ENCODE results near the gene DNAJA4. TPM values are rescaled to one million over a fixed set of nuclear protein-coding genes. Genes with fewer than 3 reads are reported as not detected.

The DNAJA4 gene
- total and polyA plus RNA-seq, 12 donors: 40.0 to 226 (median 150) TPM

- Histone ChIP-seq H3K4me3 (no peak overlapping the region), H3K36me3 (peaks cover 0 to 100% (median 65%) of the 10 kb centered on the region in 9 donors), H3K27ac (no peak overlapping the region), H3K9me3 (no peaks in the 10 kb centered on the region), H3K4me1 (no peaks in the 10 kb centered on the region), H3K27me3 (no peaks in the 10 kb centered on the region)
- 76 to 85% methylated on average over 4 of the region's 4 CpGs for WGBS, 2 donors
- DNase-seq: no peak
- TF ChIP-seq, protein P1, sequence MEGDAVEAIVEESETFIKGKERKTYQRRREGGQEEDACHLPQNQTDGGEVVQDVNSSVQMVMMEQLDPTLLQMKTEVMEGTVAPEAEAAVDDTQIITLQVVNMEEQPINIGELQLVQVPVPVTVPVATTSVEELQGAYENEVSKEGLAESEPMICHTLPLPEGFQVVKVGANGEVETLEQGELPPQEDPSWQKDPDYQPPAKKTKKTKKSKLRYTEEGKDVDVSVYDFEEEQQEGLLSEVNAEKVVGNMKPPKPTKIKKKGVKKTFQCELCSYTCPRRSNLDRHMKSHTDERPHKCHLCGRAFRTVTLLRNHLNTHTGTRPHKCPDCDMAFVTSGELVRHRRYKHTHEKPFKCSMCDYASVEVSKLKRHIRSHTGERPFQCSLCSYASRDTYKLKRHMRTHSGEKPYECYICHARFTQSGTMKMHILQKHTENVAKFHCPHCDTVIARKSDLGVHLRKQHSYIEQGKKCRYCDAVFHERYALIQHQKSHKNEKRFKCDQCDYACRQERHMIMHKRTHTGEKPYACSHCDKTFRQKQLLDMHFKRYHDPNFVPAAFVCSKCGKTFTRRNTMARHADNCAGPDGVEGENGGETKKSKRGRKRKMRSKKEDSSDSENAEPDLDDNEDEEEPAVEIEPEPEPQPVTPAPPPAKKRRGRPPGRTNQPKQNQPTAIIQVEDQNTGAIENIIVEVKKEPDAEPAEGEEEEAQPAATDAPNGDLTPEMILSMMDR (IDR thresholded peaks at IDR 0.05): peak in 1 of 9 donors; percentile 9
- ATAC-seq: peak in 1 of 8 donors; percentile 23
- intact Hi-C loops (cut with DNase I): no loop called here
Measured at GRCh38 chr15:78284758-78285157, 20.4 kb downstream of the DNAJA4 start.

DNA sequence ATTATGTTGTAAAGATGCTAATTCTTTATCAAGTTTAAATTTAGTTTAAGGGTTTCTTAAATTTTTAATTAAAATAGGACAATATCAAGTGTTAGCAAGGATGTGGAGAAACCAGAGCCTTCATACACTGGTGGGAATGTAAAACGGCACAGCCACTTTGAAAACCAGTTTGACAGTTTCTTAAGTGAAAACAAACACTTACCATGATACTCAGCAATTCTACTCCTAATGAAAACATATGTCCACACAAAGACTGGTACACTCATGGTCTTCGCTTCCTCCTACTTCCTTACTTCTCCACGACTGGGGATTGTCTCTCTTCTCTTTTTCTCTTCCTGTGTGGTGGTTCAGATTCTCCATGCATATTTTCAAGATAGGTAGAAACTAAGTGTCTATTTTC is 25.9 kb downstream of the DNAJA4 start:
- WGBS, 2 donors: 85 to 87% methylated on average over 3 of the region's 3 CpGs

GRCh38 chr15:78291052-78291451 is 26.7 kb downstream of the DNAJA4 start:
- intact Hi-C loops (cut with DNase I): no loop called here
- Histone ChIP-seq H3K4me3 (no peak overlapping the region), H3K27me3 (no peaks in the 10 kb centered on the region), H3K9me3 (no peaks in the 10 kb centered on the region), H3K36me3 (peaks cover 0 to 95% (median 25%) of the 10 kb centered on the region in 9 donors), H3K4me1 (peaks cover 0 to 7% (median 0%) of the 10 kb centered on the region in 9 donors), H3K27ac (no peak overlapping the region)
- WGBS, 2 donors: 49 to 77% methylated on average over 2 of the region's 2 CpGs
- ATAC-seq (no peak), DNase-seq (no peak)
- TF ChIP-seq, protein P1 (IDR thresholded peaks at IDR 0.05): no peak

More for the DNA sequence above, 25.9 kb downstream of the DNAJA4 start:
- H3K36me3 ChIP-seq: peaks cover 0 to 98% (median 28%) of the 10 kb centered on the region in 9 donors
- no peaks in the 10 kb centered on the region for H3K27me3 ChIP-seq
- TF ChIP-seq, protein P1 (IDR thresholded peaks at IDR 0.05): no peak
- no peaks in the 10 kb centered on the region for H3K9me3 ChIP-seq
- no peak for DNase-seq
- intact Hi-C loops (cut with DNase I): no loop called here
- H3K27ac ChIP-seq: no peak overlapping the region
- peaks cover 0 to 7% (median 0%) of the 10 kb centered on the region in 9 donors for H3K4me1 ChIP-seq
- ATAC-seq: no peak
- no peak overlapping the region for H3K4me3 ChIP-seq

DNA sequence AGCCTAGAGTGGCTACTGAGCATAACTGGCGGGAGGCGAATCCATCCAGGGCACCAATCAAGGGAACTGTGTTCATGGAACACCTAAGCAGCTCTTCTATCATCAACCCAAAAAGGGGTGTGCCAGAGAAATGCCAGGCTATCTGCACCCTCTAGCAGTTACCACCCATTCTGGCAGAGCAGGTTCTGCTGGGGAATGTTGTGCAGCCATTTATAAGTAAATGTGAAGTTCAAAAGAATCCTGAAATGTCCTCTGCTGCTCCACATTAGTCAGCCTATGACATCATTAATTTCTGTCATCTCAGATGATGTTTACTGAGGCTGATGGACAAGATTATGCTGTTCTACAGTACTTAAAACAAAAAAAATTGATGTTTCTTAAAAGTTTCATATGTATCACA is 27.3 kb downstream of the DNAJA4 start:
- Histone ChIP-seq H3K27me3 (no peaks in the 10 kb centered on the region), H3K27ac (no peak overlapping the region), H3K4me3 (no peak overlapping the region), H3K9me3 (no peaks in the 10 kb centered on the region), H3K4me1 (peaks cover 0 to 7% (median 0%) of the 10 kb centered on the region in 9 donors), H3K36me3 (peaks cover 0 to 89% (median 25%) of the 10 kb centered on the region in 9 donors)
- ATAC-seq (peak in 2 of 8 donors; percentile 33 to 35), DNase-seq (no peak)
- TF ChIP-seq, protein P1 (IDR thresholded peaks at IDR 0.05): no peak
- WGBS, 2 donors: 87 to 89% methylated on average over 2 of the region's 2 CpGs
- intact Hi-C loops (cut with DNase I): no loop called here
